ENCODE results near the gene HNRNPA0.

DNA sequence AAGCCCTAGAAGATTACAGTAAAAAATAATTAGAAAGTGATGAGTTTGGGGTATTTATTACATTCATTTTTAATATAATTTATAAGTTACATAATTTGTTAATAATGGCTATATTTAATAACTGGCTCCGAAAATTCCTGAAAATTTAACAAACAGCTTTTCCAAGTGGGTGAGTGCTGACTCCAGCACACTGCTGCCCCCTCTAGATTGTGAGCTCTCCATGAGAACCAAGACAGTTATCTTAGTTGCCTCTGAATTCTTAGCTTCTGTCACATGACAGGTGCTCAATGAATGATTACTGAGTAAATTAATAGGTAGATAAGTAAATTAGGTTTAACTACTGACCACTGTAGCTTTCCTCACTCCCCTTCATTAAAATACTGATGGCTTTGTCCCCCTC lies 26.1 kb downstream of the HNRNPA0 start:
- TF ChIP-seq, protein P1, sequence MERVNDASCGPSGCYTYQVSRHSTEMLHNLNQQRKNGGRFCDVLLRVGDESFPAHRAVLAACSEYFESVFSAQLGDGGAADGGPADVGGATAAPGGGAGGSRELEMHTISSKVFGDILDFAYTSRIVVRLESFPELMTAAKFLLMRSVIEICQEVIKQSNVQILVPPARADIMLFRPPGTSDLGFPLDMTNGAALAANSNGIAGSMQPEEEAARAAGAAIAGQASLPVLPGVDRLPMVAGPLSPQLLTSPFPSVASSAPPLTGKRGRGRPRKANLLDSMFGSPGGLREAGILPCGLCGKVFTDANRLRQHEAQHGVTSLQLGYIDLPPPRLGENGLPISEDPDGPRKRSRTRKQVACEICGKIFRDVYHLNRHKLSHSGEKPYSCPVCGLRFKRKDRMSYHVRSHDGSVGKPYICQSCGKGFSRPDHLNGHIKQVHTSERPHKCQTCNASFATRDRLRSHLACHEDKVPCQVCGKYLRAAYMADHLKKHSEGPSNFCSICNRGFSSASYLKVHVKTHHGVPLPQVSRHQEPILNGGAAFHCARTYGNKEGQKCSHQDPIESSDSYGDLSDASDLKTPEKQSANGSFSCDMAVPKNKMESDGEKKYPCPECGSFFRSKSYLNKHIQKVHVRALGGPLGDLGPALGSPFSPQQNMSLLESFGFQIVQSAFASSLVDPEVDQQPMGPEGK (CRISPR knock-in tag; IDR thresholded peaks at IDR 0.05; ENCODE audit: borderline replicate concordance) = no peak
- TF ChIP-seq ZC3H10 (CRISPR knock-in tag; IDR thresholded peaks at IDR 0.05) (no peak), RARB (CRISPR knock-in tag; IDR thresholded peaks at IDR 0.05) (no peak), OSR1 (CRISPR knock-in tag; IDR thresholded peaks at IDR 0.05) (no peak), ZNF565 (CRISPR knock-in tag; conservative IDR thresholded peaks at IDR 0.05; ENCODE audit: low read depth) (no peak), TCF4 (CRISPR knock-in tag; IDR thresholded peaks at IDR 0.05; ENCODE audit: borderline replicate concordance) (no peak), ARNTL (CRISPR knock-in tag; IDR thresholded peaks at IDR 0.05; ENCODE audit: borderline replicate concordance, low read depth) (no peak), PPARA (CRISPR knock-in tag; IDR thresholded peaks at IDR 0.05; ENCODE audit: borderline replicate concordance) (no peak), BACH2 (CRISPR knock-in tag; IDR thresholded peaks at IDR 0.05; ENCODE audit: borderline replicate concordance) (no peak), ESRRG (CRISPR knock-in tag; IDR thresholded peaks at IDR 0.05) (no peak), ZFP30 (CRISPR knock-in tag; IDR thresholded peaks at IDR 0.05) (no peak)
- TF ChIP-seq, protein P2, sequence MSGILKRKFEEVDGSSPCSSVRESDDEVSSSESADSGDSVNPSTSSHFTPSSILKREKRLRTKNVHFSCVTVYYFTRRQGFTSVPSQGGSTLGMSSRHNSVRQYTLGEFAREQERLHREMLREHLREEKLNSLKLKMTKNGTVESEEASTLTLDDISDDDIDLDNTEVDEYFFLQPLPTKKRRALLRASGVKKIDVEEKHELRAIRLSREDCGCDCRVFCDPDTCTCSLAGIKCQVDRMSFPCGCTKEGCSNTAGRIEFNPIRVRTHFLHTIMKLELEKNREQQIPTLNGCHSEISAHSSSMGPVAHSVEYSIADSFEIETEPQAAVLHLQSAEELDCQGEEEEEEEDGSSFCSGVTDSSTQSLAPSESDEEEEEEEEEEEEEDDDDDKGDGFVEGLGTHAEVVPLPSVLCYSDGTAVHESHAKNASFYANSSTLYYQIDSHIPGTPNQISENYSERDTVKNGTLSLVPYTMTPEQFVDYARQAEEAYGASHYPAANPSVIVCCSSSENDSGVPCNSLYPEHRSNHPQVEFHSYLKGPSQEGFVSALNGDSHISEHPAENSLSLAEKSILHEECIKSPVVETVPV (CRISPR knock-in tag; IDR thresholded peaks at IDR 0.05) = no peak
- TF ChIP-seq, protein P3, sequence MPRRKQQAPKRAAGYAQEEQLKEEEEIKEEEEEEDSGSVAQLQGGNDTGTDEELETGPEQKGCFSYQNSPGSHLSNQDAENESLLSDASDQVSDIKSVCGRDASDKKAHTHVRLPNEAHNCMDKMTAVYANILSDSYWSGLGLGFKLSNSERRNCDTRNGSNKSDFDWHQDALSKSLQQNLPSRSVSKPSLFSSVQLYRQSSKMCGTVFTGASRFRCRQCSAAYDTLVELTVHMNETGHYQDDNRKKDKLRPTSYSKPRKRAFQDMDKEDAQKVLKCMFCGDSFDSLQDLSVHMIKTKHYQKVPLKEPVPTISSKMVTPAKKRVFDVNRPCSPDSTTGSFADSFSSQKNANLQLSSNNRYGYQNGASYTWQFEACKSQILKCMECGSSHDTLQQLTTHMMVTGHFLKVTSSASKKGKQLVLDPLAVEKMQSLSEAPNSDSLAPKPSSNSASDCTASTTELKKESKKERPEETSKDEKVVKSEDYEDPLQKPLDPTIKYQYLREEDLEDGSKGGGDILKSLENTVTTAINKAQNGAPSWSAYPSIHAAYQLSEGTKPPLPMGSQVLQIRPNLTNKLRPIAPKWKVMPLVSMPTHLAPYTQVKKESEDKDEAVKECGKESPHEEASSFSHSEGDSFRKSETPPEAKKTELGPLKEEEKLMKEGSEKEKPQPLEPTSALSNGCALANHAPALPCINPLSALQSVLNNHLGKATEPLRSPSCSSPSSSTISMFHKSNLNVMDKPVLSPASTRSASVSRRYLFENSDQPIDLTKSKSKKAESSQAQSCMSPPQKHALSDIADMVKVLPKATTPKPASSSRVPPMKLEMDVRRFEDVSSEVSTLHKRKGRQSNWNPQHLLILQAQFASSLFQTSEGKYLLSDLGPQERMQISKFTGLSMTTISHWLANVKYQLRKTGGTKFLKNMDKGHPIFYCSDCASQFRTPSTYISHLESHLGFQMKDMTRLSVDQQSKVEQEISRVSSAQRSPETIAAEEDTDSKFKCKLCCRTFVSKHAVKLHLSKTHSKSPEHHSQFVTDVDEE (CRISPR knock-in tag; IDR thresholded peaks at IDR 0.05) = no peak
